Liver (tissue), 9 donors: ENCODE measurements around the gene MAP7D3. TPM values are rescaled to one million over a fixed set of nuclear protein-coding genes. Genes with fewer than 3 reads are reported as not detected.

Experiments
- DNase-seq: peaks from one replicate; pipeline ENCODE4 v3.0.0-alpha.2; 2017; ENCODE audit warnings: low spot score
- H3K27ac ChIP-seq, 2 donors: one replicate each; pipeline ENCODE4 v1.7.0; 2013; ENCODE audit warnings: inconsistent platforms in 2 of 2, low read length in 2 of 2, control low read depth in 1 of 2, low read depth in 1 of 2, mild to moderate bottlenecking in 1 of 2
- H3K27me3 ChIP-seq, 4 donors: one replicate each; pipeline versions ENCODE4 v1.6.1 to v1.7.0; 2013; ENCODE audit warnings: low read length in 3 of 4, inconsistent platforms in 1 of 4, mild to moderate bottlenecking in 1 of 4, moderate library complexity in 1 of 4; ENCODE audit not compliant: control insufficient read depth in 4 of 4, insufficient read depth in 4 of 4
- H3K36me3 ChIP-seq, 4 donors: one replicate each; pipeline versions ENCODE4 v1.6.1 to v1.7.0; 2013; ENCODE audit warnings: low read length in 3 of 4, mild to moderate bottlenecking in 3 of 4, low read depth in 1 of 4, moderate library complexity in 1 of 4; ENCODE audit not compliant: control insufficient read depth in 4 of 4, insufficient read depth in 3 of 4
- H3K4me1 ChIP-seq, 4 donors: one replicate each; pipeline versions ENCODE4 v1.6.1 to v1.7.0; 2013; ENCODE audit warnings: low read length in 3 of 4, mild to moderate bottlenecking in 3 of 4, moderate library complexity in 1 of 4; ENCODE audit not compliant: control insufficient read depth in 4 of 4, insufficient read depth in 4 of 4
- H3K4me3 ChIP-seq, 3 donors: one replicate each; pipeline versions ENCODE4 v1.6.1 to v1.7.0; 2013; ENCODE audit warnings: low read length in 3 of 3, control low read depth in 1 of 3, low read depth in 1 of 3, mild to moderate bottlenecking in 1 of 3
- H3K9ac ChIP-seq, 2 donors: one replicate each; pipeline ENCODE4 v1.7.0; 2013; ENCODE audit warnings: low read length in 2 of 2, mild to moderate bottlenecking in 2 of 2, moderate library complexity in 2 of 2, control low read depth in 1 of 2, low read depth in 1 of 2
- H3K9me3 ChIP-seq, 4 donors: one replicate each; pipeline versions ENCODE4 v1.6.1 to v1.7.0; 2013; ENCODE audit warnings: low read length in 3 of 4; ENCODE audit not compliant: control insufficient read depth in 4 of 4
- ATF3 ChIP-seq: IDR thresholded peaks from 2 replicates; pipeline ENCODE4 v1.6.1; 2016; ENCODE audit warnings: antibody characterized with exemption
- CTCF ChIP-seq: fragments of 150-350 bp; IDR thresholded peaks from 2 replicates; pipeline ENCODE4 v1.5.1; 2017; ENCODE audit warnings: improper control_type of control experiment, low read depth, low read length; ENCODE audit not compliant: missing input control
- FOXA1 ChIP-seq: IDR thresholded peaks from 2 replicates; pipeline ENCODE4 v1.6.1; 2016; ENCODE audit warnings: antibody characterized with exemption
- FOXA2 ChIP-seq: IDR thresholded peaks from 2 replicates; pipeline ENCODE4 v1.6.1; 2016; ENCODE audit warnings: antibody characterized with exemption
- HNF4A ChIP-seq, 2 donors: conservative IDR thresholded peaks; 2 replicates each; pipeline ENCODE4 v1.6.1; 2016; ENCODE audit warnings: antibody characterized with exemption in 2 of 2, mild to moderate bottlenecking in 2 of 2
- HNF4G ChIP-seq: IDR thresholded peaks from 2 replicates; pipeline ENCODE4 v1.6.1; 2016; ENCODE audit warnings: antibody characterized with exemption
- MAX ChIP-seq: IDR thresholded peaks from 2 replicates; pipeline ENCODE4 v1.6.1; 2016; ENCODE audit warnings: antibody characterized with exemption
- NR2F2 ChIP-seq: IDR thresholded peaks from 2 replicates; pipeline ENCODE4 v1.6.1; 2016; ENCODE audit warnings: antibody characterized with exemption
- RAD21 ChIP-seq, 2 donors: IDR thresholded peaks; 2 replicates each; pipeline ENCODE4 v1.6.1; 2016; ENCODE audit warnings: antibody characterized with exemption in 2 of 2, mild to moderate bottlenecking in 2 of 2
- REST ChIP-seq: IDR thresholded peaks from 2 replicates; pipeline ENCODE4 v1.6.1; 2016; ENCODE audit warnings: antibody characterized with exemption, mild to moderate bottlenecking
- RXRA ChIP-seq, 2 donors: IDR thresholded peaks; 2 replicates each; pipeline ENCODE4 v1.6.1; 2017 to 2018; ENCODE audit warnings: antibody characterized with exemption in 2 of 2, mild to moderate bottlenecking in 1 of 2
- SP1 ChIP-seq: IDR thresholded peaks from 2 replicates; pipeline ENCODE4 v1.6.1; 2018; ENCODE audit warnings: antibody characterized with exemption, mild to moderate bottlenecking
- ZBTB33 ChIP-seq: IDR thresholded peaks from 2 replicates; pipeline ENCODE4 v1.6.1; 2016; ENCODE audit warnings: antibody characterized with exemption
- whole genome bisulfite sequencing: extraction: QIAGEN DNeasy Blood & Tissue Kit; methylation state at CpG from one replicate; pipeline ENCODE4 v1.1.7; 2013; 5-methylcytosine and 5-hydroxymethylcytosine counted together
- polyA plus RNA-seq, 2 donors: library from polyadenylated mRNA; stranded (reverse) in 1 of 2; unstranded in 1 of 2; fragments of 200-250 nt in 1 of 2; fragments of >200 nt in 1 of 2; fragmentation: Nextera tagmentation in 1 of 2; extraction: Ambion mirVana in 1 of 2; gene quantifications; one replicate each; pipeline versions ENCODE4 v1.2.1 to v1.2.3, GENCODE V29; 2013 to 2015
- total RNA-seq, 2 donors: library from RNA; depleted of rRNA; stranded (reverse); fragments of >200 nt; gene quantifications; one replicate each; pipeline ENCODE4 v1.2.3, GENCODE V29; 2014
- donor health status: healthy.
- donor health status: healthy.
- donor health status: healthy.
- donor health status: healthy.
- donor health status: healthy.

MAP7D3 gene
- total and polyA plus RNA-seq, 4 donors: 1.6 to 4.4 (median 3.1) TPM

GRCh38 chrX:136214551-136214950 lies 36.6 kb downstream of the MAP7D3 start:
- peaks cover 0 to 4% (median 2%) of the 10 kb centered on the region in 4 donors for H3K36me3 ChIP-seq
- no peak overlapping the region for H3K4me3 ChIP-seq
- no peaks in the 10 kb centered on the region for H3K27me3 ChIP-seq
- H3K4me1 ChIP-seq: no peaks in the 10 kb centered on the region
- WGBS: 84% methylated on average over 7 of the region's 7 CpGs
- no peak for TF ChIP-seq ZBTB33
- peak; percentile 45 for TF ChIP-seq NR2F2
- H3K27ac ChIP-seq: no peak overlapping the region
- H3K9ac ChIP-seq: no peak overlapping the region
- DNase-seq: no peak
- H3K9me3 ChIP-seq: no peaks in the 10 kb centered on the region

GRCh38 chrX:136212557-136213111 lies 38.6 kb downstream of the MAP7D3 start:
- Histone ChIP-seq H3K9ac (no peak overlapping the region), H3K4me3 (no peak overlapping the region), H3K27ac (no peak overlapping the region), H3K36me3 (peaks cover 0 to 4% (median 0%) of the 10 kb centered on the region in 4 donors), H3K27me3 (no peaks in the 10 kb centered on the region), H3K9me3 (no peaks in the 10 kb centered on the region), H3K4me1 (no peaks in the 10 kb centered on the region)
- 88% methylated on average over 17 of the region's 17 CpGs for WGBS
- DNase-seq: no peak
- TF ChIP-seq ATF3 (no peak), FOXA1 (no peak), CTCF (no peak), MAX (no peak), HNF4A (conservative IDR thresholded peaks at IDR 0.05) (no peak), HNF4G (no peak), SP1 (no peak), NR2F2 (no peak)

- DNase-seq: no peak
- Histone ChIP-seq H3K4me3 (no peak overlapping the region), H3K27ac (no peak overlapping the region), H3K9ac (no peak overlapping the region), H3K9me3 (no peaks in the 10 kb centered on the region), H3K4me1 (no peaks in the 10 kb centered on the region), H3K36me3 (no peaks in the 10 kb centered on the region), H3K27me3 (no peaks in the 10 kb centered on the region)
- TF ChIP-seq FOXA2: no peak
- TF ChIP-seq ATF3: no peak
- no peak for TF ChIP-seq REST
- no peak for TF ChIP-seq RXRA (IDR thresholded peaks at IDR 0.05)
- TF ChIP-seq RAD21 (IDR thresholded peaks at IDR 0.05): no peak
- no peak for TF ChIP-seq NR2F2
- 87% methylated on average over 11 of the region's 11 CpGs for WGBS
Observed at GRCh38 chrX:136211766-136212556, 39.2 kb downstream of the MAP7D3 start.
